Activated CD4-positive, alpha-beta T cell treated with anti-CD3 and anti-CD28 coated beads, Interleukin-2, amount 10 ng/mL, durations not matched to agents 7 days and 5 days (primary cell): ENCODE measurements around the gene HNRNPA3. TPM values are rescaled to one million over a fixed set of nuclear protein-coding genes. Genes with fewer than 3 reads are reported as not detected.
A peak's percentile ranks its signal among the peaks of the same experiment; 100 is the strongest.
"Not testable (repeated sequence)": the region's sequence is repeated elsewhere in the genome, so short reads cannot be mapped to it uniquely, and the experiment has no call there.

ENCODE experiments used
- CTCF ChIA-PET: fragments of 350-600 bp; sonication (Branson Sonifier 250); formaldehyde crosslinking; loops from one replicate; lab custom pipeline; 2021; ENCODE audit warnings: antibody characterized with exemption; lab: Charles Lee
- POLR2A ChIA-PET: fragments of 350-600 bp; sonication (Branson Sonifier 250); formaldehyde crosslinking; loops from one replicate; lab custom pipeline; 2021; ENCODE audit warnings: antibody characterized with exemption; lab: Charles Lee
- DNase-seq: peaks from one replicate; pipeline ENCODE4 v3.0.0-alpha.2; 2020
- H3K27ac Mint-ChIP-seq: one replicate; pipeline ENCODE4 v1.8.0; 2021; ENCODE audit warnings: mild to moderate bottlenecking, moderate library complexity, mixed read lengths
- H3K27me3 Mint-ChIP-seq: one replicate; pipeline ENCODE4 v1.8.0; 2021; ENCODE audit warnings: mixed read lengths
- H3K36me3 Mint-ChIP-seq: one replicate; pipeline ENCODE4 v1.8.0; 2021; ENCODE audit warnings: low read depth, mixed read lengths
- H3K4me1 Mint-ChIP-seq: one replicate; pipeline ENCODE4 v1.8.0; 2021; ENCODE audit warnings: mixed read lengths
- H3K4me3 Mint-ChIP-seq: one replicate; pipeline ENCODE4 v1.8.0; 2021; ENCODE audit warnings: mild to moderate bottlenecking, moderate library complexity, mixed read lengths
- H3K9me3 Mint-ChIP-seq: one replicate; pipeline ENCODE4 v1.8.0; 2021; ENCODE audit warnings: mixed read lengths
- total RNA-seq, 2 experiments: library from RNA; stranded (reverse); gene quantifications; one replicate each; pipeline ENCODE4 v1.2.3, GENCODE V29; 2021

The HNRNPA3 gene
- total RNA-seq, 2 experiments from 2014 or later: 312 to 318 TPM

DNA sequence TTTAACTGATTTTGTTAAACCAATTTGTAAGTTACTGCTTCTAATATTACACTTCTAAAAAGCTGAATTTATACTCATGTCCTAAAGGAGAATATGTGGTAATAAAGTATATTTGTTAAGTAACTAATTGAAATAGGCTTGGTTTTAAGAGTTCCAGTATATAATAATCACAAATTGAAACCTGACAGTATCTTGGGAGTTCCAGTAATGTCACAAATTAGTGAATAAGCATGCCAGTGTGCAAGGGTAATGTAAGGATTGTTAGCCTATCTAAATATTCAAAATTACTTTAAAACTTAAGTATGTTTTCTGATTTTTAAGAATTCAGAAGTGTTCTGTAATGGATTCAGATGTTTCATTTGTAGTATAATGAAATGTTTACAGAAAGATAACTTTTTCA lies 10.8 kb downstream of the HNRNPA3 start:
- H3K9me3 Mint-ChIP-seq, H3K4me3 Mint-ChIP-seq, DNase-seq, H3K27me3 Mint-ChIP-seq, POLR2A ChIA-PET, H3K27ac Mint-ChIP-seq: not testable (repeated sequence)
- CTCF ChIA-PET: interaction anchor here (0.6 to 1.4 kb wide), 2 partner anchors 21 to 40 kb away, joined by 3 to 5 read pairs; no protein-coding TSS in a partner anchor
- peaks cover 25% of the 10 kb centered on the region for H3K4me1 Mint-ChIP-seq
- peaks cover 57% of the 10 kb centered on the region for H3K36me3 Mint-ChIP-seq

DNA sequence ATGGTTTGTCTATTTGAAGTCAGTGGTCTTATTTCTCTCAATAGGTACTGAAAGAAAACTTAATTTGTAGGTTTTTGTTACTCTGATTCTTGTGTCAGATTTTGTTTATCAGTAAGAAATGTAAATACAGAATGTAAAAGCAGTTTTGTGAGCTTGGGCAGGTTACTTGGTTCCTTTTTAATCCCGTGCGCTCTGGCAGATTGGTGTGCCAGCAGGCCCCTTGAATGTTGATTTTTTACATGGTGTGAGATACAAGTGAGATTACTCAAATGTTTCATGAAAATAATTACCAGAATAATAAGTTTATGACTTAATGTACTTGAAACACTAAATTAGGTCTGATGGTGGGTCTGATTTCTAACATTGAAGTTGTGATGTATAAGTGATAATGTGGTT lies 13.4 kb downstream of the HNRNPA3 start:
- H3K4me1 Mint-ChIP-seq: peaks cover 19% of the 10 kb centered on the region

DNA sequence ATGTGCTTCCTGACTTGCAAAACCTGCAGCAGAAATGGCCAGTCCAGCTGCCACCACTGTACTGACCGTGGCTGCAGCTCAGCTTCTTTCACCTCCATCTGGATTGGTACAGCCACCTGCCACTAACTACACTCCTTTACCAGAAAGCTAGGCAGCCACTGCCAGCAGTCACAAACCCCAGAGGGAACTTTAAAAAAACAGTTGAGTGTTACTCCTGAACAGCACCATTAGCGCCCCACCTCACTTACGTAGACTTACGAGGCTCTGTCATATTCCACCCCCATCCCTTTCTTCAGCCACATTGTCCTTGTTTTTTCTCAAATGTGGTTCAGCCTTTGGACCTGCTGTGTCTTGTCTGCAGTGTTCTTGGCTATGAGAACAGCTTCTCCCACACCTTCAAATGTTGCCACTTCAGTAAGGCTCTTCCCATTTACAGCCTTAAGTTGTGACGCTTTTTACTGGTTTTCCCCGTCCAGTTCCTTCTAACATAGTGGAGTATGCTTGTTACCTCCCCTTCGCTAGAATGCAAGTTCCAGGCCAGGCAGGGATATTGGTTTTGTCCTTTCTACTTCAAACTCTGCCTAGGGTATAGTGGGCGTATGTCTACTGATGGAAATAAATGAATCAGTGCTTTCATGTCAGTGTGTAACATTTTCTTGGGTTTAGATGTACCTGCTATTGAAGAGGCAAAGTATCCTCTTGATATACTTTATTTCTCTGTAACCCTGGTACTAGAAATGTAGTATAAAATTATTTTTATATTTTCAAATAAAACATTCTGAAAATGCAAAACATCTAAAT lies 17.0 kb downstream of the HNRNPA3 start:
- H3K27ac Mint-ChIP-seq: peak overlapping the region; percentile 34
- no peak overlapping the region for H3K4me3 Mint-ChIP-seq
- ChIA-PET POLR2A (no interaction called here), CTCF (interaction anchor here (0.6 to 2.6 kb wide), 3 partner anchors 9 to 333 kb away, joined by 3 to 11 read pairs (median 9); partner anchors contain the start of gene NFE2L2)
- H3K36me3 Mint-ChIP-seq: peaks cover 62% of the 10 kb centered on the region
- H3K27me3 Mint-ChIP-seq: no peaks in the 10 kb centered on the region
- no peak for DNase-seq
- peaks cover 18% of the 10 kb centered on the region for H3K4me1 Mint-ChIP-seq
- H3K9me3 Mint-ChIP-seq: no peaks in the 10 kb centered on the region

More for the DNA sequence above, 13.4 kb downstream of the HNRNPA3 start:
- Mint-ChIP-seq H3K27ac (peak overlapping the region; percentile 37), H3K9me3 (no peaks in the 10 kb centered on the region), H3K27me3 (no peaks in the 10 kb centered on the region), H3K4me3 (no peak overlapping the region), H3K36me3 (peaks cover 59% of the 10 kb centered on the region)
- CTCF ChIA-PET: interaction anchor here (0.9 to 2.5 kb wide), 5 partner anchors 10 to 61 kb away, joined by 3 to 15 read pairs (median 5); partner anchors contain the start of gene NFE2L2
- DNase-seq: no peak
- POLR2A ChIA-PET: interaction anchor here (1.2 kb wide), 1 partner anchor 14 kb away, joined by 3 read pairs; no protein-coding TSS in a partner anchor

DNA sequence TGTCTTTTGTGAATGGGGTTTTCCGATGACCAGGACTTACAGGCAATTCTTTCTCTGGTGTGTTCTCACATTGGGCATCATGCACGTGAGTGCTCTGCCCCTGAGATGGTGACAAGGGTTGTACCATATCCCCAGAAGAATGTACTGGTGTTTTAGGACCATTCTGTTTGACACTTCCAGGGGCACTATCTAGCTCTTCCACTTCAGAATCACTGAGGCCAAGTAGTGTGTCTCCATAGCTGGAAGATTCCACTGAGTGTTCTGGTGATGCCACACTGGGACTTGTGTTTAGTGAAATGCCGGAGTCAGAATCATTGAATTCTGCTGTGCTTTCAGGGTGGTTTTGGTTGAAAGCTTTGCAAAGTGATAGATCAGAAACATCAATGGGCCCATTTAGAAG lies 18.7 kb downstream of the HNRNPA3 start:
- POLR2A ChIA-PET: no interaction called here
- no peak overlapping the region for H3K4me3 Mint-ChIP-seq
- H3K27ac Mint-ChIP-seq: peak overlapping the region; percentile 33
- no peaks in the 10 kb centered on the region for H3K27me3 Mint-ChIP-seq
- CTCF ChIA-PET: interaction anchor here (0.6 to 3.4 kb wide), 7 partner anchors 8 to 98 kb away, joined by 3 to 16 read pairs (median 3); no protein-coding TSS in a partner anchor
- no peaks in the 10 kb centered on the region for H3K9me3 Mint-ChIP-seq
- DNase-seq: no peak
- peaks cover 63% of the 10 kb centered on the region for H3K36me3 Mint-ChIP-seq
- peaks cover 22% of the 10 kb centered on the region for H3K4me1 Mint-ChIP-seq

DNA sequence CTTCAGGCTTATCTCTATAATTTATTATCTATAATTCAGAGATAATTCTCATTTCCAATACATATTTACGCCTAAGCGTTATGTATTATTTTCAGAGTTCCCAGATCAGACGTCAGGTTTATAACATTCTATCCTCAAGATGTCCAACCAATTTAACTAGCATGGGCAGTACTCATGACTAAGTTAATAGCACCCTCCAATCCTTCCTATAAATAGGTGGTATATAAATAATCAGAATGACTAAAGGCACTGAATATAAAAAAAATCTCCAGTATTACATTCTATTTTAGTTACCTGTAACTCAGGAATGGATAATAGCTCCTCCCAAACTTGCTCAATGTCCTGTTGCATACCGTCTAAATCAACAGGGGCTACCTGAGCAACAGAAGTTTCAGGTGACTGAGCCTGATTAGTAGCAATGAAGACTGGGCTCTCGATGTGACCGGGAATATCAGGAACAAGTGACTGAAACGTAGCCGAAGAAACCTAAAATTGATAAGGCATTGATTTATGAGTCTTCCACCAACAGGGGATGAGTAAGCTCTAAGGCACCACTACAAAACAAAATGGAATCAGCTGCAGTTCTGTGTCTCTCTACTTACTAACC lies 19.6 kb downstream of the HNRNPA3 start:
- no peak overlapping the region for H3K27ac Mint-ChIP-seq
- H3K27me3 Mint-ChIP-seq: no peaks in the 10 kb centered on the region
- POLR2A ChIA-PET: no interaction called here
- peaks cover 61% of the 10 kb centered on the region for H3K36me3 Mint-ChIP-seq
- CTCF ChIA-PET: interaction anchor here (1.2 to 3.4 kb wide), 6 partner anchors 8 to 97 kb away, joined by 3 to 16 read pairs (median 4); no protein-coding TSS in a partner anchor
- no peaks in the 10 kb centered on the region for H3K9me3 Mint-ChIP-seq
- H3K4me1 Mint-ChIP-seq: peaks cover 25% of the 10 kb centered on the region
- no peak for DNase-seq
- H3K4me3 Mint-ChIP-seq: no peak overlapping the region

DNA sequence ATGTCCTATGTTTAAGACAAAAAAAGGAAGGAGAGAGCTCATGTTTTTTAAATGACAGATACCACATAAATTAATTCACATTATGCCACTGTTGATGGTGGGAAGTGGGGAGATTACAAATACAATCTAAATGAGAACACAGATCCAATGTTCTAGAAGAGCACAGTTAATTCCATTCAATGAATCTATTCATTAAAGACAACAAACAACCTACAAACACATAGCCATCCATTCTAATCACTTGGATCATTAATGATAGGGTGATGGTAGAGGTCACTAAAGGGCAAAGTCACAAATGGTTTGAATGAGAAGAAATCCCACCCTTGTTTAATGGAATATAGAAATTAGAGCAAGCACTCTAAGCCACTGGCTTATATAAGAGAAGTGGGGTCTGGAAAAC lies 21.7 kb downstream of the HNRNPA3 start:
- Mint-ChIP-seq H3K4me1 (peaks cover 36% of the 10 kb centered on the region), H3K9me3 (no peaks in the 10 kb centered on the region), H3K27ac (no peak overlapping the region), H3K4me3 (no peak overlapping the region), H3K27me3 (no peaks in the 10 kb centered on the region), H3K36me3 (peaks cover 47% of the 10 kb centered on the region)
- DNase-seq: no peak
- ChIA-PET POLR2A (no interaction called here), CTCF (interaction anchor here (1.1 to 3.4 kb wide), 3 partner anchors 13 to 26 kb away, joined by 3 to 7 read pairs (median 6); no protein-coding TSS in a partner anchor)

DNA sequence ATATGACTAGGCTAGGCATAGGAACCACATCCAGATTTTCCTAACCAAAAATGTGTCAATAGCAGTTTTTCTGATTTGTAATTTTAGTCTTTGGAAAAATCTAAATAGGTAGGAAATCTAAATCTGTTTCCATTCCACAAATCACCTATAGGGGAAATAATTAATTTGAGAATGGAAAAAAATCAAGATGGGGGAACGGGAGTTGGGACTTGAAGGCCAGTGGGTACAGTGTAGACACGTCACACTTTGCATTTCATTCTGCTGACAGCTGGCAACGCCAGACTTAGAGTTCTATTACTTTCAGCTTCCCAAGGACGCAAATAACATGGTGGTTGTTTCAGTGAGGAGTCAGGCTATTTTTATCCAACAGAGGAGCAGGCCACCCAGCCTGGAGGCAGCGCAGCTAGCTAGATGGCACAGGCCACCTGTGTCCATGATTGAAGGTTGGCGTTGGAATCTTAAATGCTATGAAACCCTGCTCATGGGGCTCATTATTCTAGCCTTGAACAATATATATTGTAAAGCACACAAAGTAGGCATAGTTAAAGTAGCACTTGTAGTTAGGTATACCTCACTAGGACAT lies 23.4 kb downstream of the HNRNPA3 start:
- Mint-ChIP-seq H3K27ac (no peak overlapping the region), H3K36me3 (peaks cover 43% of the 10 kb centered on the region)

DNA sequence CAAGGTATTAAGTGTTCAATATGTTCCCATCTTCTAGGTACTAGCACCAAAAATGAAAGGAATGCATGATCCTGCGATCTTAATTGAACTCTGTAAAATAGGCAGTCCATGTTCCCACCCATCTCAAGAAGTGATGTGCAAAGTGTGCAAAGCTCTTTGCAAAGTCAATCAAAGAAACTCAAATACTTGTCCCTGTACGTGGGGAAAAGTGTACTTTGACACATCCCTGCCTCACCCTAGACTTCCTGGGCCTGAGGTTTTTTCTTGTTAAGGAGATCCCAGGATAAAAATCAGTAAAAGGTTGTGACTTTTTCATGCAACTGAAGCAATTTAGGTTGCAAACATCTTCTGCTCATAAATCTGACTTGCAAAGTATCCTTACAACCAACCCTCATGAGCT lies 25.3 kb downstream of the HNRNPA3 start:
- CTCF ChIA-PET: interaction anchor here (1.2 to 3.5 kb wide), 5 partner anchors 9 to 48 kb away, joined by 3 to 11 read pairs (median 6); no protein-coding TSS in a partner anchor
- POLR2A ChIA-PET: no interaction called here
- DNase-seq: no peak
- no peaks in the 10 kb centered on the region for H3K27me3 Mint-ChIP-seq
- no peaks in the 10 kb centered on the region for H3K9me3 Mint-ChIP-seq
- peak overlapping the region; percentile 33 for H3K27ac Mint-ChIP-seq
- peaks cover 62% of the 10 kb centered on the region for H3K4me1 Mint-ChIP-seq
- H3K36me3 Mint-ChIP-seq: peaks cover 41% of the 10 kb centered on the region
- H3K4me3 Mint-ChIP-seq: no peak overlapping the region

More for the DNA sequence above, 23.4 kb downstream of the HNRNPA3 start:
- ChIA-PET CTCF (interaction anchor here (0.8 to 3.4 kb wide), 7 partner anchors 10 to 71 kb away, joined by 3 to 7 read pairs (median 4); no protein-coding TSS in a partner anchor), POLR2A (no interaction called here)
- H3K4me1 Mint-ChIP-seq: peaks cover 48% of the 10 kb centered on the region
- no peaks in the 10 kb centered on the region for H3K27me3 Mint-ChIP-seq
- no peak overlapping the region for H3K4me3 Mint-ChIP-seq
- no peak for DNase-seq
- H3K9me3 Mint-ChIP-seq: no peaks in the 10 kb centered on the region

DNA sequence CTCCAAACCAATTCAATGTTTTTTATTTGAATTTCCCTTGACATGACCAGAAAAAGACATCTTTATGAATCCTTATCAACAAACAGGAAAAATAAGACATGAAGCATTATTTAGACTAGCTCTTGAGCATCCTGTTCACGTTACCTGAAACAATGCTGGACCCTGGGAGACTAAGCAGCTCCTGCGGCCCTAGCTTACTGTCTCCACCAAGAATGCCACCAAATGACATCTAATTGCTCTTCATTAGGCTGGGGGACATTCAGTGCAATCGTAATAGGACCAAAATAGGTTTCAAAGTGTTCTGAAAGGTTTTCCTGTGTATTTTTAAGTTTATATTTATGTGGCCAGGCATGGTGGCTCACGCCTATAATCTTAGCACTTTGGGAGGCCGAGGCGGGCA lies 26.5 kb downstream of the HNRNPA3 start:
- Mint-ChIP-seq H3K9me3 (no peaks in the 10 kb centered on the region), H3K4me3 (no peak overlapping the region), H3K27ac (no peak overlapping the region), H3K36me3 (peaks cover 42% of the 10 kb centered on the region), H3K27me3 (no peaks in the 10 kb centered on the region), H3K4me1 (peaks cover 70% of the 10 kb centered on the region)
- ChIA-PET POLR2A (no interaction called here), CTCF (interaction anchor here (1.3 to 3.5 kb wide), 7 partner anchors 8 to 73 kb away, joined by 3 to 11 read pairs (median 6); no protein-coding TSS in a partner anchor)
- no peak for DNase-seq

DNA sequence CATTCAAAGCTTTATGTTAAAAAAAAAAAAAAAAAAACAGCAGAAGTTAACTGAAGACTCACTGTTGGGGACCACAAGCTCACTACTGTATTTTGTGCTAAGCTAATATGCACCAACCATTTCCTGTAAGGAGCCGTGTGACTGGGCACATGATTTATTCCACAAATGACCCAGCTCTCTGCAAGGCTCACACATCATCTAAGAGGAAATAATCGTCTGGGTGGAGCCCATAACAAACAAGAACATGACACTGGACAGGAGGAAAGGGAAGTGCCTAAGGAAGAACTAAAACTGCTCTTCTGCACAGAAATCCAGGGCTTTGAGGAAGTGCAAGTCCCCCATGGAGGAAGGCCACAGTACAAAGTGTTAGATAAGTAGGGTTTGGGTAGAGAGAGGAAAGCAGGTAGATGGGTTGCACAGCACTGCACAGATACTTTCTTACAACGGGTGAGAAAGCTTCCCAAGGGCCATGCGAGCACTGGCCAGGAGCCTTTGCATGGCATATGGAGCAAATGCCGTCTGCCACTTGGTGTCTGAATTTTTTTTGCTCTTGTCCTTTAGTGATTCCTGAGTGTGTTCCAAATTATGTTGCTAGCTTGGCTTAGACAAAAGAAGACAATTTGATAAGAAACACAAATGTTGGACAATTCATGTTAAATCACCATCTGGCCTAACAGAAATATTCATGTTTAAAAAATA lies 27.5 kb downstream of the HNRNPA3 start:
- no peaks in the 10 kb centered on the region for H3K9me3 Mint-ChIP-seq
- H3K4me3 Mint-ChIP-seq: peak overlapping the region; percentile 15
- no peaks in the 10 kb centered on the region for H3K27me3 Mint-ChIP-seq
- H3K36me3 Mint-ChIP-seq: peaks cover 46% of the 10 kb centered on the region
- H3K27ac Mint-ChIP-seq: peak overlapping the region; percentile 83
- ChIA-PET POLR2A (no interaction called here), CTCF (interaction anchor here (0.6 to 3.5 kb wide), 10 partner anchors 9 to 496 kb away, joined by 3 to 11 read pairs (median 4); partner anchors contain the start of gene HNRNPA3)
- DNase-seq: peak; percentile 53
- H3K4me1 Mint-ChIP-seq: peaks cover 75% of the 10 kb centered on the region

DNA sequence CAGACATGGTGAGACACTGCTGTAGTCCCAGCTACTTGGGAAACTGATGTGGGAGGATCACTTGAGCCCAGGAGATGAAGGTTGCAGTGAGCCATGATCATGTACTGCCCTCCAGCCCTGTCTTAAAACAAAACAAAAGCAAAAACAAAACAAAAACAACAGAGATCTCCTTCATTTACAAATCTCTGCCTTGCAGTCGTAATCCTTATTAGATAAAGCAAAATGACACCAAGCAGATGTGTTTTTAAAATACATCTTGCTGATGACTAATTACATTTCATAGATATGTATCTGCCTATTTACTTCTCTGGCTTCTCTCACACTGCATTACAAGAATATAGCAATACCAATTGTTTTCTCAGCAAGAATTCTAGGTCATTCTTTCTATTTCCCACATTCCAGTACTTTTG lies 29.1 kb downstream of the HNRNPA3 start:
- ChIA-PET CTCF (interaction anchor here (0.6 to 1.3 kb wide), 2 partner anchors 13 to 75 kb away, joined by 3 to 5 read pairs; no protein-coding TSS in a partner anchor), POLR2A (no interaction called here)
- H3K4me1 Mint-ChIP-seq: peaks cover 83% of the 10 kb centered on the region
- DNase-seq: no peak
- H3K4me3 Mint-ChIP-seq: no peak overlapping the region
- peaks cover 45% of the 10 kb centered on the region for H3K36me3 Mint-ChIP-seq
- peak overlapping the region; percentile 83 for H3K27ac Mint-ChIP-seq
- H3K9me3 Mint-ChIP-seq: no peaks in the 10 kb centered on the region
- no peaks in the 10 kb centered on the region for H3K27me3 Mint-ChIP-seq
